H9 (cell line): Measurements from ENCODE around the gene DHCR7. TPM values are rescaled to one million over a fixed set of nuclear protein-coding genes. Genes with fewer than 3 reads are reported as not detected.

ENCODE experiments used
- DNase-seq: peaks from one replicate; pipeline ENCODE4 v3.0.0-alpha.2; 2017
- H2AFZ ChIP-seq: one replicate; pipeline ENCODE4 v1.6.1; 2013; ENCODE audit warnings: mild to moderate bottlenecking, low read length, control low read depth, moderate library complexity
- H2AK5ac ChIP-seq: 2 replicates; pipeline ENCODE4 v1.6.1; 2013; ENCODE audit warnings: low read length, control low read depth, mixed read lengths; ENCODE audit not compliant: insufficient read length
- H2BK120ac ChIP-seq: one replicate; pipeline ENCODE4 v1.6.1; 2013; ENCODE audit warnings: low read depth, mild to moderate bottlenecking, low read length, control low read depth, inconsistent platforms; ENCODE audit not compliant: poor library complexity, severe bottlenecking
- H2BK12ac ChIP-seq: 2 replicates; pipeline ENCODE4 v1.6.1; 2013; ENCODE audit warnings: low read length, control low read depth, mixed read lengths, low read depth; ENCODE audit not compliant: insufficient read length
- H2BK15ac ChIP-seq: 2 replicates; pipeline ENCODE4 v1.6.1; 2013; ENCODE audit warnings: low read depth, low read length, control low read depth
- H2BK20ac ChIP-seq: one replicate; pipeline ENCODE4 v1.6.1; 2013; ENCODE audit warnings: low read depth, mild to moderate bottlenecking, low read length, control low read depth, inconsistent platforms; ENCODE audit not compliant: poor library complexity, severe bottlenecking
- H2BK5ac ChIP-seq: 2 replicates; pipeline ENCODE4 v1.6.1; 2013; ENCODE audit warnings: low read length, control low read depth, mixed read lengths; ENCODE audit not compliant: insufficient read length
- H3K14ac ChIP-seq: 2 replicates; pipeline ENCODE4 v1.6.1; 2013; ENCODE audit warnings: low read length, control low read depth; ENCODE audit not compliant: insufficient read depth
- H3K18ac ChIP-seq: 2 replicates; pipeline ENCODE4 v1.6.1; 2013; ENCODE audit warnings: low read depth, mild to moderate bottlenecking, mixed read lengths, low read length, control low read depth; ENCODE audit not compliant: insufficient read length
- H3K23ac ChIP-seq: 2 replicates; pipeline ENCODE4 v1.6.1; 2013; ENCODE audit warnings: low read length, control low read depth, mixed read lengths, low read depth; ENCODE audit not compliant: insufficient read length
- H3K23me2 ChIP-seq: 2 replicates; pipeline ENCODE4 v1.6.1; 2013; ENCODE audit warnings: low read depth, mild to moderate bottlenecking, mixed read lengths, low read length, control low read depth; ENCODE audit not compliant: insufficient read length, poor library complexity, severe bottlenecking
- H3K27ac ChIP-seq: 2 replicates; pipeline ENCODE4 v1.5.1; 2013; ENCODE audit warnings: low read length, control low read depth, mixed read lengths, low read depth; ENCODE audit not compliant: insufficient read length
- H3K27me3 ChIP-seq: 2 replicates; pipeline ENCODE4 v1.6.1; 2013; ENCODE audit warnings: low read length, control low read depth, inconsistent platforms; ENCODE audit not compliant: insufficient read depth
- H3K4ac ChIP-seq: 2 replicates; pipeline ENCODE4 v1.6.1; 2013; ENCODE audit warnings: low read depth, mild to moderate bottlenecking, control low read depth, inconsistent platforms, low read length, moderate library complexity
- H3K4me1 ChIP-seq: 2 replicates; pipeline ENCODE4 v1.6.1; 2013; ENCODE audit warnings: low read length, control low read depth, inconsistent platforms; ENCODE audit not compliant: insufficient read depth
- H3K4me2 ChIP-seq: 2 replicates; pipeline ENCODE4 v1.6.1; 2013; ENCODE audit warnings: low read length, control low read depth, mixed read lengths; ENCODE audit not compliant: insufficient read length, insufficient read depth
- H3K56ac ChIP-seq: 2 replicates; pipeline ENCODE4 v1.6.1; 2013; ENCODE audit warnings: low read depth, mild to moderate bottlenecking, mixed read lengths, low read length, control low read depth; ENCODE audit not compliant: insufficient read length
- H3K79me1 ChIP-seq: 2 replicates; pipeline ENCODE4 v1.6.1; 2013; ENCODE audit warnings: low read depth, mild to moderate bottlenecking, moderate library complexity, low read length, control low read depth, inconsistent platforms; ENCODE audit not compliant: insufficient read depth, poor library complexity, severe bottlenecking
- H3K79me2 ChIP-seq: 2 replicates; pipeline ENCODE4 v1.6.1; 2013; ENCODE audit warnings: low read length, control low read depth, inconsistent platforms; ENCODE audit not compliant: insufficient read depth
- H3K9ac ChIP-seq: 2 replicates; pipeline ENCODE4 v1.6.1; 2013; ENCODE audit warnings: low read length, control low read depth, mixed read lengths; ENCODE audit not compliant: insufficient read length; ENCODE audit errors: extremely low read depth
- H3K9me3 ChIP-seq: one replicate; pipeline ENCODE4 v1.6.1; 2013; ENCODE audit warnings: low read depth, low read length, inconsistent platforms; ENCODE audit not compliant: control insufficient read depth
- H3T11ph ChIP-seq: one replicate; pipeline ENCODE4 v1.6.1; 2013; ENCODE audit warnings: mild to moderate bottlenecking, low read length, control low read depth, inconsistent platforms
- H4K20me1 ChIP-seq: one replicate; pipeline ENCODE4 v1.6.1; 2013; ENCODE audit not compliant: control insufficient read depth, insufficient read length, insufficient read depth
- H4K5ac ChIP-seq: 2 replicates; pipeline ENCODE4 v1.6.1; 2013; ENCODE audit warnings: low read depth, mild to moderate bottlenecking, mixed read lengths, low read length, control low read depth; ENCODE audit not compliant: insufficient read length
- H4K8ac ChIP-seq: replicated peaks from 2 replicates; pipeline ENCODE4 v1.6.1; 2013; ENCODE audit warnings: low read length, control low read depth, mixed read lengths, low read depth; ENCODE audit not compliant: insufficient read length
- H4K91ac ChIP-seq: 2 replicates; pipeline ENCODE4 v1.6.1; 2013; ENCODE audit warnings: low read depth, mild to moderate bottlenecking, moderate library complexity, mixed read lengths, low read length, control low read depth; ENCODE audit not compliant: insufficient read length
- H3K27ac Mint-ChIP-seq, 3 experiments: 2 replicates in 2 of 3; 3 replicates in 1 of 3; pipeline ENCODE4 v1.8.0; 2020 to 2021; ENCODE audit warnings: mixed read lengths in 3 of 3, mild to moderate bottlenecking in 1 of 3, moderate library complexity in 1 of 3
- H3K27me3 Mint-ChIP-seq: 2 replicates; pipeline ENCODE4 v1.8.0; 2021; ENCODE audit warnings: low read depth, mild to moderate bottlenecking, moderate library complexity, mixed read lengths
- H3K36me3 Mint-ChIP-seq, 3 experiments: 2 replicates in 2 of 3; 3 replicates in 1 of 3; pipeline ENCODE4 v1.8.0; 2020 to 2021; ENCODE audit warnings: low read depth in 3 of 3, mixed read lengths in 3 of 3; ENCODE audit not compliant: insufficient read depth in 1 of 3
- H3K4me1 Mint-ChIP-seq, 2 experiments: 2 replicates each; pipeline ENCODE4 v1.8.0; 2020; ENCODE audit warnings: mixed read lengths in 2 of 2
- H3K4me3 Mint-ChIP-seq, 2 experiments: 2 replicates in 1 of 2; 3 replicates in 1 of 2; pipeline ENCODE4 v1.8.0; 2020 to 2021; ENCODE audit warnings: mild to moderate bottlenecking in 2 of 2, mixed read lengths in 2 of 2, moderate library complexity in 1 of 2
- H3K9me3 Mint-ChIP-seq, 2 experiments: 2 replicates in 1 of 2; 3 replicates in 1 of 2; pipeline ENCODE4 v1.8.0; 2020; ENCODE audit warnings: mild to moderate bottlenecking in 2 of 2, mixed read lengths in 2 of 2, moderate library complexity in 1 of 2
- CTCF ChIP-seq: fragments of 200-600 bp; sonication (generic); conservative IDR thresholded peaks from 3 replicates; pipeline ENCODE4 v1.8.0; 2021; ENCODE audit warnings: antibody characterized with exemption, mild to moderate bottlenecking
- WGBS: extraction: QIAGEN DNeasy Blood & Tissue Kit; methylation state at CpG from one replicate; pipeline ENCODE4 v1.1.7; 2013; ENCODE audit warnings: missing lambda C conversion rate, low lambda C conversion rate, mixed read lengths; ENCODE audit not compliant: insufficient read length; ENCODE audit errors: extremely low coverage; 5-methylcytosine and 5-hydroxymethylcytosine counted together
- total RNA-seq: library from RNA; stranded (reverse); gene quantifications from 2 replicates; pipeline ENCODE4 v1.2.1, GENCODE V29; 2021

The DHCR7 gene
- total RNA-seq, 1 experiment from 2014 or later, result 124 TPM

- H3K4me1 ChIP-seq, result no peaks in the 10 kb centered on the region
- no CpG with 5 or more reads among the region's 21 CpGs for WGBS
Measured at GRCh38 chr11:71476031-71476430, 27.8 kb upstream of the DHCR7 start.

More at GRCh38 chr11:71476031-71476430, 27.8 kb upstream of the DHCR7 start:
- Histone ChIP-seq H3K4ac (no peak overlapping the region), H3K18ac (no peak overlapping the region), H3K27ac (no peak overlapping the region), H3K4me2 (no peak overlapping the region), H3K23me2 (no peaks in the 10 kb centered on the region), H2BK12ac (no peak overlapping the region), H4K8ac (no peak overlapping the region), H3K9me3 (no peaks in the 10 kb centered on the region), H2BK15ac (no peak overlapping the region), H3K79me2 (no peaks in the 10 kb centered on the region), H4K20me1 (no peaks in the 10 kb centered on the region), H3K79me1 (no peaks in the 10 kb centered on the region), H3K27me3 (no peaks in the 10 kb centered on the region), H3K9ac (no peak overlapping the region), H3K14ac (no peak overlapping the region), H4K5ac (no peak overlapping the region), H2AFZ (no peak overlapping the region), H4K91ac (no peak overlapping the region), H2BK120ac (no peak overlapping the region), H3K56ac (no peak overlapping the region), H3T11ph (no peak overlapping the region), H2BK20ac (no peak overlapping the region), H2AK5ac (no peak overlapping the region), H2BK5ac (no peak overlapping the region), H3K23ac (no peak overlapping the region)
- Mint-ChIP-seq H3K4me1 (peaks cover 9 to 14% of the 10 kb centered on the region in 2 experiments), H3K36me3 (peaks cover 14 to 70% (median 37%) of the 10 kb centered on the region in 3 experiments; a peak in 6 of 7 replicates), H3K27me3 (no peaks in the 10 kb centered on the region; the same call in 1 of the 2 replicates), H3K9me3 (no peaks in the 10 kb centered on the region), H3K27ac (no peak overlapping the region), H3K4me3 (no peak overlapping the region)
- no peak for DNase-seq
- TF ChIP-seq CTCF, result no peak
